T47D (cell line): Measurements from ENCODE around the gene COG3.
"Not testable (repeated sequence)": the region's sequence is repeated elsewhere in the genome, so short reads cannot be mapped to it uniquely, and the experiment has no call there.

Experiments used
- DNase-seq, 2 experiments: peaks; one replicate each; pipeline versions ENCODE4 v3.0.0 to v3.0.0-alpha.2; 2011 to 2012; ENCODE audit warnings: low read depth in 1 of 2, low spot score in 1 of 2
- JUND ChIP-seq: IDR thresholded peaks from 2 replicates; pipeline ENCODE4 v1.6.1; 2012; ENCODE audit warnings: low read depth
- in situ Hi-C: cut with HindIII; loops from 2 replicates; pipeline ENCODE4 v1.10.0; 2016; ENCODE audit warnings: low sequenced_read_pairs, low pct_unique_long_range_greater_than_20kb

COG3 gene, protein sequence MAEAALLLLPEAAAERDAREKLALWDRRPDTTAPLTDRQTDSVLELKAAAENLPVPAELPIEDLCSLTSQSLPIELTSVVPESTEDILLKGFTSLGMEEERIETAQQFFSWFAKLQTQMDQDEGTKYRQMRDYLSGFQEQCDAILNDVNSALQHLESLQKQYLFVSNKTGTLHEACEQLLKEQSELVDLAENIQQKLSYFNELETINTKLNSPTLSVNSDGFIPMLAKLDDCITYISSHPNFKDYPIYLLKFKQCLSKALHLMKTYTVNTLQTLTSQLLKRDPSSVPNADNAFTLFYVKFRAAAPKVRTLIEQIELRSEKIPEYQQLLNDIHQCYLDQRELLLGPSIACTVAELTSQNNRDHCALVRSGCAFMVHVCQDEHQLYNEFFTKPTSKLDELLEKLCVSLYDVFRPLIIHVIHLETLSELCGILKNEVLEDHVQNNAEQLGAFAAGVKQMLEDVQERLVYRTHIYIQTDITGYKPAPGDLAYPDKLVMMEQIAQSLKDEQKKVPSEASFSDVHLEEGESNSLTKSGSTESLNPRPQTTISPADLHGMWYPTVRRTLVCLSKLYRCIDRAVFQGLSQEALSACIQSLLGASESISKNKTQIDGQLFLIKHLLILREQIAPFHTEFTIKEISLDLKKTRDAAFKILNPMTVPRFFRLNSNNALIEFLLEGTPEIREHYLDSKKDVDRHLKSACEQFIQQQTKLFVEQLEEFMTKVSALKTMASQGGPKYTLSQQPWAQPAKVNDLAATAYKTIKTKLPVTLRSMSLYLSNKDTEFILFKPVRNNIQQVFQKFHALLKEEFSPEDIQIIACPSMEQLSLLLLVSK

DNA sequence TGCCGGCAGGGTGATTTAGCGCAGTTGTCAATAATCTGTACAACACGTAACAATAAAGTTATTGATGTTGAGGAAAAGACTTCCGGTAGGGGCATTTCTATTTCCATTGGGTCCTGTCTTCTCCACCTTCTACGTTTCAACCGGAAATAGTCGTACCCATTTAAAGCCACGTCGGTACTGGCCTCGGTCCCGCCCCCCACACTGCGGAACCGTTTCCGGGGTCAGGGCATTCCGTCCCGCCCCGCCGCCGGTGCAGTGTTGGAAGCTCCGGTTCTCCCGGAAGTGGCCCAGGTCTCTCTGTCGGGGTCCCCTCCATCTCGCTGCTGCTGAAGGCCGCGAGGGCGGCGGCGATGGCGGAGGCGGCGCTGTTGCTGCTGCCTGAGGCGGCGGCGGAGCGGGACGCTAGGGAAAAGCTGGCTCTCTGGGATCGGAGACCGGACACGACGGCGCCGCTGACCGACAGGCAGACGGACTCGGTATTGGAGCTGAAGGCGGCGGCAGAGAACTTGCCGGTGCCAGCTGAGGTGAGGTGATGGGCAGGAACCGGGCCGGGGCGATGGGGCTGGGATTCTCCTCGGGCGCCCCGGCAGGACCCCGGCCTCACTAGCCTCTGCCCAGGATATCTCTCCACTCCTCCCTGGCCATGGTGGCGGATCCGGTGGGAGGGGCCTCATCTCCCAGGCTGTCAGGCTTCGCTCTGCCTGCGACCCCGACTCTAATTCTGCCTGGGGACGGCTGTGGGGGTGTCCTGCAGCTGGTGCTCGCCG is at the start of gene COG3:
Gene COG3, plus strand, starts transcription at position 253 of the 767 bp plus-strand sequence. Its CDS starts 98 bp downstream, at position 351.
- no peak for TF ChIP-seq JUND
- DNase-seq: peak; percentile 83 to 97
- in situ Hi-C loops: no loop called here

GRCh38 chr13:45415112-45415511 is 49.6 kb upstream of the COG3 start:
- DNase-seq: no peak
- TF ChIP-seq JUND: no peak
- in situ Hi-C loops: no loop called here

DNA sequence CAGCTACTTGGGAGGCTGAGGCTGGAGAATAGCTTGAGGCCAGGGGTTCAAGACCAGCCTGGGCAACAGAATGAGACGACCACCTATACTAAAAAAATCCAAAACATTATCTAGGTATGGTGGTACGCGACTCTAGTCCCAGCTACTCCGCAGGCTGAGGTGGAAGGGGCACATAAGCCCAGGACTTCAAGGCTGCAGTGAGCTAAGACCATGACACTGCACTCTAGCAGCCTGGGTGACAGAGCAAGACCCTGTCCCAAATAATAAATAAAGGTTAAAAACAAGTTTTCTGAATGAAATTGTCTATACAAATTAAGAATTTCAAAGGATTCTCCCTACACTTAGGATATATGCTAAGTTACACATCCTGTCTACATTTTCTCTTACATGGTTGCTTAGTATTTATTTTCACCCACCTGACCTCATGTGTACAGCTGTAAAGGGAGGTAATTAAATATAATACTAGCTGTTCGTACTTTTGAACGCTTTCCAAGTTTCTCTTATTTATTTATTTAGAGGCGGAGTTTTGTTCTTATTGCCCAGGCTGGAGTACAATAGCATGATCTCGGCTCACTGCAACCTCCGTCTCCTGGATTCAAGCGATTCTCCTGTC is 48.1 kb upstream of the COG3 start:
- DNase-seq: peak in 1 of 2 experiments; percentile 23
- in situ Hi-C loops: no loop called here

DNA sequence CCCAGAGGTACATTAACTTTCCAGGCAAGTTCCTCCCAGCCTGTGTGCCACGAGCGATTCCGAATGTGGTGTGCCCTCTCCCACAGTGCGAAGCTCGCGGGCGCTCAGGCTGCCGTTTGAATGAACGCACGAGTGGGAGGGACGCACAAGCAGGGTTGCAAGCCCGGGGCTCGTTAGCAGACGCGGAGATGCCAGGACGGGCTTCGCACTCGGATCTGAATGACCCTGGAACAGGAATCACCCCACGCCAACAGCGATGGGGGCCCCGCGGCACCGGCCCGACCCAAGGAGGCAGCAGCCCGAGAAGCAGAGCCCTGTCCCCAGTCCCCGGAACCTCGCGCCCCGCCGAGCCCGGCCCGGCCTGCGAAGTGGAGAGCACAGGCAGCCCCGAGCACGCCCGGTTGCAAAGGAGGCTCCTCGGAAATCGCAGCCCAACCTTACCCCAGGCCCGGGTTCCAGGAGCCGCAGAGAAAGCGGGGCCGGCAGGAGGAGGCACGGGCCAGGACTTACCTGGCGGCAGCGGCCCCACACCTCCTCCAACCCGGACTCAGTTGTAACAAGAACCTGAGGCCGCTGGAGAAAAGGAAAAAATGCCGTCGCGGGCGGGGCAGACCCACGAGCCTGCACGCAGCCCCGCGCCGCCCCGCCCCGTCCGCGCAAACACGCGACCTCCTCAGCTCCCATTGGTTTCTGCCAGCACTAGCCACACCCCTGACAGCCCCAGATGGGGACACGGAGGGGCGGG is 46.8 kb upstream of the COG3 start, which contains the start of gene SLC25A30:
Gene SLC25A30, minus strand, starts transcription at position 584 of the 745 bp plus-strand sequence. CDS start 6,948 bp downstream, outside the sequence.
- no peak for TF ChIP-seq JUND
- DNase-seq: peak; percentile 72 to 94
- in situ Hi-C loops: no loop called here

More for the DNA sequence above, 48.1 kb upstream of the COG3 start:
- TF ChIP-seq JUND: no peak

DNA sequence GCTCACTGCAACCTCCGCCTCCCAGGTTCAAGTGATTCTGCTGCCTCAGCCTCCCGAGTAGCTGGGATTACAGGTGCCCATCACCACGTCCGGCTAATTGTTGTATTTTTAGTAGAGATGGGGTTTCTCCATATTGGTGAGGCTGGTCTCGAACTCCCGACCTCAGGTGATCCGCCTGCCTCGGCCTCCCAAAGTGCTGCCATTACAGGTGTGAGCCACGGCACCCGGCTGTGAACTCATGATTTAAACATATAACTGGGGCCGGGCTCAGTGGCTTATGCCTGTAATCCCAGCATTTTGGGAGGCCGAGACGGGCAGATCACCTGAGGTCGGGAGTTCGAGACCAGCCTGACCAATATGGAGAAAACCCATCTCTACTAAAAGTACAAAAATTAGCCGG is 45.4 kb upstream of the COG3 start:
- DNase-seq, in situ Hi-C loops: not testable (repeated sequence)

GRCh38 chr13:45419945-45420344 is 44.8 kb upstream of the COG3 start:
- TF ChIP-seq JUND: no peak
- in situ Hi-C loops: no loop called here
- DNase-seq: no peak

DNA sequence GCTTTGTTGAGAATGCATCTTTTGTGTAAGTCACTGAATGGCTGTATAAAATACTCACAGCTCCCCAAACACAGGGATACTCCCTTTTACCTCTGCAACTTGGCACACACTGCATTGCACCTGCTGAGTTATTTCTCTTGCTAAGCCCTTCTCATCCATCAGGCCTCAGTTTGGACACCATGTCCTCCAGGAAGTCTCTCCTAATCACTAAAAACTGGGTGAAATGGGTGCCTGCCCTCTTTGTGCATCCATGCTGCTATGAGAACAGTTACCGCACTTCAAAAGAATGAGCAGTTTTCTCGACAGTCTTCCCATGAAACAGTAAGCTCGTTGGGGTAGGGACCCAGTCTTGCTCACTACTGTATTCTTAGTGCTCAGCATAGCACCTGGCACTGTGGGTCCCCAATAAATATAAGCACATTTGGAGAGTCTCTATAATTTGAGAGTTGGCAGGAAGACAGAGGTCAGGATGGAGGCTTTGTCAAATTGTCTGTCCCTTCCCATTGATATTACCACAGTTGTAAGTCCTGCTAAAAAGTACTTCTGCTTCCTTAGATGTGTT is 41.9 kb upstream of the COG3 start:
- in situ Hi-C loops: no loop called here
- TF ChIP-seq JUND: no peak
- no peak for DNase-seq

DNA sequence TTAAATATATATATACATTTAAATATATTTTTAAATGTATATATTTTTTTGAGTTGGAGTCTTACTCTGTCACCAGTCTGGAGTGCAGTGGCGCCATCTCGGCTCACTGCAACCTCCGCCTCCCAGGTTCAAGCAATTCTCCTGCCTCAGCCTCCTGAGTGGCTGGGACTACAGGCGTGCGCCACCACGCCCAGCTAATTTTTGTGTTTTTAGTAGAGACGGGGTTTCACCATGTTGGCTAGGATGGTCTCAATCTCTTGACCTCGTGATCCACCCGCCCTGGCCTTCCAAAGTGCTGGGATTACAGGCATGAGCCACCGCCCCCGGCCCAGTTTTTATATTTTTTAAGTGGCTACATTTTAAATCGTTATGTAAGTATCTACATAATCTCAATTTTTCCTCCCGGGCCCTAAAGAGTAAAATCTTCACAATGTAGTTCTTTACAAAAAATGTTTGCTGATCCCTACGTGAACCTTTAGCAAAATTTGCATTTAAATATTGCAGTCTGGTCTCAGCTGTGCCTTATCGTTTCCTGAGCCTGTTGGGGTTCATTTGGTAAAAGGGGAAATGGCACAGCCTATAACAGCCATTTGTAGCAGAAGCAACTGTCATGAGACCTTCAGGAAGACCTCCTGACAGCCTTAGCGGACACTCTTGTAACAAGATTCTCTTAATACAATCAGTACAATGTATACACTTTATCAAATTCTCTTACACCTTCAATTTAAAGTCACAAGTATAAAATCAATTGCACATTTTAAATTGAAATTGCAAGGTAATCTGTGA is 38.5 kb upstream of the COG3 start:
- DNase-seq, in situ Hi-C loops: not testable (repeated sequence)

DNA sequence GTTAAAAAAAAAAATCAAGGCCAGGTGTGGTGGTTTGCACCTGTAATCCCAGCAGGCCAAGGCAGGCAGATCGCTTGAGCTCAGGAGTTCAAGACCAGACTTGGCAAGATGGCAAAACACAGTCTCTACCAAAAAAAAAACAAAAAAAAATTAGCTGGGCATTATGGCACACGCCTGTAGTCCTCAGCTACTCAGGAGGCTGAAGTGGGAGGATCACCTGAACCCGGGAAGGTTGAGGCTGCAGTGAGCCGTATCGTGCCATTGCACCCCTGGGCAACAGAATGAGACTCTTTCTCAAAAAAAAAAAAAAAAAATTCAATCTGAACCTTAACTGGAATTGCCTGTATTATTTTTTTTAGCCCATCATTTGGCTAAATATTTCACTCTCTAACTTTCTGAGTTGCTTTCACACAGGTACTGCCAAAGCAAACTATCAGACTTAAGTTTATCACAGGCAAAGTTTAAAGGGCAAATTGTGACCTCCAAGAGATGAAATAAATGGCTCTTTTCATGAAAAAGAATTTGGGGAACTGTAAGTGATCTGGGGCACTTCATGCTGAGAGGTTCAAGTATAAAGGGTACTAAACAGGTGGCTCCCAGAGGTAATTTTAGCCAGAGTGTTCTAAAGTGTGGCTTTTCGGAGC is 31.9 kb upstream of the COG3 start:
- TF ChIP-seq JUND: no peak
- no peak for DNase-seq
- in situ Hi-C loops: no loop called here

- DNase-seq: no peak
- no peak for TF ChIP-seq JUND
- in situ Hi-C loops: no loop called here
Measured at GRCh38 chr13:45433381-45433790, 31.4 kb upstream of the COG3 start.
